ENCODE measurements around the gene TP73. TPM values are rescaled to one million over a fixed set of nuclear protein-coding genes. Genes with fewer than 3 reads are reported as not detected.
A peak's percentile ranks its signal among the peaks of the same experiment; 100 is the strongest.

TP73 gene
- total RNA-seq, 3 donors from 2014 or later, result 0.12 to 0.63 (median 0.51) TPM

DNA sequence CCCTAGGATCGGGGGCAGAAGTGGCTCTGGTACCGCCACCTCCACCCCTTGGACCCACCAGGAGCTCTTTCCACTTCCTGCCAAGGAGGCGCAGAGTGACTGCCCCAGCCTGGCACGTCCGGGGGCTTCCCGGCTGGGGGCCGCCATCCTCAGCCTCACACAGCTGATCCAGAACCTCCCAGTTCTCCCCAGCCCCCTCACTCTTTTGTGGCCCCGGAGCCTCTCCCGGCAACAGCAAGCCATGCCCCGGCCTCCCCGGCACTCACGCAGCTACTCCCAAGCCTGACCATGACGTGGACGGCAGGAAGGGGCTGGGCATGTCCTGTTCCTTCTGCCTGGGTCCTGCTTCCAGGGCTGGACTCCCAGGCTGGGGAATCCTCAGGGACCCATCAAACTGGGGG lies 17.1 kb downstream of the TP73 start:
- ATAC-seq, result no peak
- intact Hi-C loops (cut with DNase I, micrococcal nuclease), result no loop called here
- Histone ChIP-seq H3K4me1 (ENCODE audit: low read depth) (peaks cover 14% of the 10 kb centered on the region), H3K36me3 (ENCODE audit: low read depth) (no peaks in the 10 kb centered on the region), H3K4me3 (no peak overlapping the region), H3K9me3 (no peaks in the 10 kb centered on the region)
- TF ChIP-seq, protein P1, sequence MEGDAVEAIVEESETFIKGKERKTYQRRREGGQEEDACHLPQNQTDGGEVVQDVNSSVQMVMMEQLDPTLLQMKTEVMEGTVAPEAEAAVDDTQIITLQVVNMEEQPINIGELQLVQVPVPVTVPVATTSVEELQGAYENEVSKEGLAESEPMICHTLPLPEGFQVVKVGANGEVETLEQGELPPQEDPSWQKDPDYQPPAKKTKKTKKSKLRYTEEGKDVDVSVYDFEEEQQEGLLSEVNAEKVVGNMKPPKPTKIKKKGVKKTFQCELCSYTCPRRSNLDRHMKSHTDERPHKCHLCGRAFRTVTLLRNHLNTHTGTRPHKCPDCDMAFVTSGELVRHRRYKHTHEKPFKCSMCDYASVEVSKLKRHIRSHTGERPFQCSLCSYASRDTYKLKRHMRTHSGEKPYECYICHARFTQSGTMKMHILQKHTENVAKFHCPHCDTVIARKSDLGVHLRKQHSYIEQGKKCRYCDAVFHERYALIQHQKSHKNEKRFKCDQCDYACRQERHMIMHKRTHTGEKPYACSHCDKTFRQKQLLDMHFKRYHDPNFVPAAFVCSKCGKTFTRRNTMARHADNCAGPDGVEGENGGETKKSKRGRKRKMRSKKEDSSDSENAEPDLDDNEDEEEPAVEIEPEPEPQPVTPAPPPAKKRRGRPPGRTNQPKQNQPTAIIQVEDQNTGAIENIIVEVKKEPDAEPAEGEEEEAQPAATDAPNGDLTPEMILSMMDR (IDR thresholded peaks at IDR 0.05), result no peak
- DNase-seq, result peak in 2 of 3 donors; percentile 38 to 54

DNA sequence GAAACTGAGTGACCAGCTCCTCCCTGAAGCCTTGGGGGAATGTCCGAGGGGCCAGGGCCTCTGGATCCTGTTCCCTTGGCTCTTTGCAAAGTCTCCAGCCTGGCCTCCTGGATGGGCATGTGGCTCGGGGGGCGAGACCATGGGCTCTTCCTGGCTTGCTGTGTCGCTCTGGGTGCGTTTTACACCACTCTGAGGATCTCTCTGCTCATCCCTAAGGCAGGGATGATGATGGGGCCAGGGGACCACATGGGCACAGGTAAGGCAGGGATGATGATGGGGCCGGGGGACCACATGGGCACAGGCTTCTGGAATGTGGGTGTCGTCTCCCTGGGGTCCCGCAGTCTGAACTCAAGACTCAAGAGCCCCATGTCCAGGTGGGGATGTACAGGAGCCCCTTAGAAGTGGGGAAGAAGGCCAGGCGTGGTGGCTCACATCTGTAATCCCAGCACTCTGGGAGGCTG lies 17.7 kb downstream of the TP73 start:
- H3K36me3 ChIP-seq (ENCODE audit: low read depth), result no peaks in the 10 kb centered on the region
- no peak overlapping the region for H3K4me3 ChIP-seq
- ATAC-seq (no peak), DNase-seq (peak in 2 of 3 donors; percentile 15 to 32)
- peaks cover 15% of the 10 kb centered on the region for H3K4me1 ChIP-seq (ENCODE audit: low read depth)
- intact Hi-C loops (cut with DNase I, micrococcal nuclease), result no loop called here
- no peaks in the 10 kb centered on the region for H3K9me3 ChIP-seq
- TF ChIP-seq, protein P1 (IDR thresholded peaks at IDR 0.05), result no peak

DNA sequence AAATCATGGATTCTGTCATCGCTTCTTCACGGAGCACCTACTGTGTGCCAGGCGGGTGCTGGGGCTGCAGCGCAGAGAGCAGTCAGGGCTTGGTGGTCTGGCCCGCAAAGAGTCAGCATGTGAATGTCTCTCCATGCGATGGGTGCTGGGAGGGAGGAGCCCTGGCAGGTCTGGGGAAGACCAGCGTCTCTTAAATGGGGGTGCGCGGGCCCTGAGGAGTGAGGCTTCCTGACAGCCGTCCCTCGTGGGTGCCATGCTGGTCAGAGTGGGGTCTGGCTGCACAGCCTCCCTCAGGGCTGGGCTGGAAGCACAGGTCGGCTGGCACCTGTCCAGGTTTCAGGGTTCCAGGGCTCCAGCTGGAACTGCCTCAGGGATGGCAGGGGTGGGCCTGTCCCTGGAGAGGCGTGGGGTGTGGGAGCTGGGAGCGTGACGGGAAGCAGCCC lies 18.5 kb downstream of the TP73 start:
- intact Hi-C loops (cut with DNase I, micrococcal nuclease), result no loop called here
- ATAC-seq (no peak), DNase-seq (peak in 2 of 3 donors; percentile 28 to 56)
- no peaks in the 10 kb centered on the region for H3K9me3 ChIP-seq
- H3K4me1 ChIP-seq (ENCODE audit: low read depth), result peaks cover 15% of the 10 kb centered on the region
- no peaks in the 10 kb centered on the region for H3K36me3 ChIP-seq (ENCODE audit: low read depth)
- TF ChIP-seq, protein P1 (IDR thresholded peaks at IDR 0.05), result no peak
- H3K4me3 ChIP-seq, result no peak overlapping the region

DNA sequence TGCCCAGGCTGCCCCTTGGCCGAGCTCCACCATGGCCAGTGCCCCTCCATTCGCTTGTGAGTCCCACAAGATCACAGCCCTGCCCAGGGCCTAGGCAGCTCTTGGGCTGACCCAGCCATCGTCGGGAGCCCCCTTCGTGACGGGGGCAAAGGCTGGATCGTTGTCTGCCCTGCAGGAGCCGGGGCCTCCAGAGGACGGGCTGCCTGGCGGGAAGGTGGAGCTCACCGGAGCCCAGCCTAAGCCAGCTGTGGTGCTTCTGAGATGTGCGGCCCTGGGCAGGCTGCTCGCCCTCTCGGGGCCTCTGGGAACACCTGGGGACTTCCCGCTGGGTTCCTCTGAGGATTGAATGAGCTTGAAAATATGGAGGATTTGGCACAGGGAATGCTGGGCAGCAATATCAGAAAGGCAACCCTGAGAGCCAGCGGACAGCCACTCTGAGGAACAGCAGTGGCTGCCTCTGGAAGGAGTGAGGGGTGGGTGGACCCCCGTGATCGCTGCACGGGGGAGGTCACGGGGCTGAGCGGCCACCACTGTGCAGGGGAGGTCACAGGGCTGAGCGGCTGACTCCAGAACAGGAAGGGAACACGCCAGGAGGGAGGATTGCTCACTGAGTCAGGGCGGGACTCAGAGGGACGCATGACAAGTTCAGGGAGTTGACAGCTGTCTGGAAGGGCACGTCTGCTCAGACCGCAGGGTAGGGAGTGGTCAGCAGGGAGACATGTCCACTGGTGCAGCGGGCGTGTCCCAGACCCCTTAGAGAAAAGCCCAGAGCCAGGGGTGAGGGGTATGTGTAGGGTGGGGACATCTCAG lies 19.3 kb downstream of the TP73 start:
- intact Hi-C loops (cut with DNase I, micrococcal nuclease), result no loop called here
- Histone ChIP-seq H3K4me1 (ENCODE audit: low read depth) (peaks cover 15% of the 10 kb centered on the region), H3K4me3 (no peak overlapping the region), H3K9me3 (no peaks in the 10 kb centered on the region), H3K36me3 (ENCODE audit: low read depth) (no peaks in the 10 kb centered on the region)
- peak; percentile 35 for ATAC-seq
- TF ChIP-seq, protein P1 (IDR thresholded peaks at IDR 0.05), result no peak
- peak in 2 of 3 donors; percentile 33 to 57 for DNase-seq

DNA sequence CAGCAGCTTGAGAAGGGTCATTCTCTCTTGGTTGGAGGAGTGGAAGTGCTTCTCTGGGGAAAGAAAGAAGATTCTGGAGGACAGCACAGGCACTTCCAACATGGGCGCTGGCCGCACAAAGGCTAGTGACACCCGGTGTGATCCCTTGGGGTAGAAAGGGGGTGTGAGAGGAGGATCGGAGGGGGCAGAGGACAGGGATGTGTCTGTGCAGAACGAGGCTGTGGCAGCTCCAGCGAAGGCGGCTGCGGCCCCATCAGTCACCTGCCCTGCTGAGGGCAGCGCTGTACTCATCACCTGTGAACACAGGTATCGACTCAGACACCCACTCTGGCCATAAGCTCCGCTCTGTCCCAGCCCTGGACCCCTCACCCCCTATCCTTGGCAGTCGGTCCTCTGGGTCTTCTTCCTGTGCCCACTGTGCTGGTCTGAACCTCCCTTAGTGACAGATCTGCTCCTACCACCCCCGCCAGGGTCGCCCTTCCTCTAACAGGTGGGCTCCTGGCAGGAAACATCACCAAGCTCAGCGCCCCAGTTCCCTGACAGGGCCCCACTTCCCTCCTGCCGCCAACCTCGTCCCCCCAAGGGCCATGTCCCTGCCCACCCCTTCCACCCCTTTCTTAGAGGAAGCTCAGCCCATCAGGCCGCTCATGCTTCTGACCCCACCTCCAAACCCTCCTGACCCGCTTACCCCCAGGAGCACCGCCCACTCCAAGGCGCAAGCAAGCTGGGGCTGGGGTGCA lies 20.1 kb downstream of the TP73 start:
- TF ChIP-seq, protein P1 (IDR thresholded peaks at IDR 0.05), result no peak
- no peaks in the 10 kb centered on the region for H3K9me3 ChIP-seq
- DNase-seq (peak in 2 of 3 donors; percentile 27 to 45), ATAC-seq (no peak)
- intact Hi-C loops (cut with DNase I, micrococcal nuclease), result no loop called here
- no peaks in the 10 kb centered on the region for H3K36me3 ChIP-seq (ENCODE audit: low read depth)
- no peak overlapping the region for H3K4me3 ChIP-seq
- peaks cover 15% of the 10 kb centered on the region for H3K4me1 ChIP-seq (ENCODE audit: low read depth)
